A673 (cell line): ENCODE data around the gene ZNF554.

ENCODE experiments used
- CTCF ChIP-seq: fragments of 300-800, 200-600 bp; sonication (generic); conservative IDR thresholded peaks from 2 replicates; pipeline ENCODE4 v1.5.1; 2017; ENCODE audit warnings: low read depth, mild to moderate bottlenecking, antibody characterized with exemption, low read length, moderate library complexity, mixed read lengths
- EZH2 ChIP-seq: fragments of 200-600 bp; sonication (generic); IDR thresholded peaks from 2 replicates; pipeline ENCODE4 v1.6.1; 2017; ENCODE audit warnings: borderline replicate concordance, low read depth, mild to moderate bottlenecking, mixed read lengths, antibody characterized with exemption, low read length; ENCODE audit not compliant: poor library complexity, severe bottlenecking

DNA sequence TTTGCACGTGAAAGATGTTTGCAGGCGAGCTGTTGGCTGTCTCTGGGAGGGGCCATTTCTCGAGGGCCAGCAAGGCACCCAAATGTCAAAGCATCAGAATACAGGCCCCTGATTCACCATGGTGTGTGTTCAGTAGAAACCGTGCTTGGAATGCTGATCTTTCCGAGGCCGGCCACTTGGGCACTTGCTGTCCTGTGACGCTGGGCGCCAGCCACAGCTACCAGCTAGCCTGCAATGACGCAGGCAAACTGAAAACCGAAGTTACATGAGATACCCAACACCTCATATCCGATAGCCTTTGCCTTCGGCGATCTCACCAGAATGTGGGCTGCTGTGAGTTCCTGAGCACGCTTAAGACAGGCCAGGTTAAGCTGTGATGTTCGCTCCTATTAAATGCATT is 22.4 kb upstream of the ZNF554 start:
- TF ChIP-seq CTCF (no peak), EZH2 (no peak)
